ENCODE measurements around the gene ETFB.

Gene ETFB

DNA sequence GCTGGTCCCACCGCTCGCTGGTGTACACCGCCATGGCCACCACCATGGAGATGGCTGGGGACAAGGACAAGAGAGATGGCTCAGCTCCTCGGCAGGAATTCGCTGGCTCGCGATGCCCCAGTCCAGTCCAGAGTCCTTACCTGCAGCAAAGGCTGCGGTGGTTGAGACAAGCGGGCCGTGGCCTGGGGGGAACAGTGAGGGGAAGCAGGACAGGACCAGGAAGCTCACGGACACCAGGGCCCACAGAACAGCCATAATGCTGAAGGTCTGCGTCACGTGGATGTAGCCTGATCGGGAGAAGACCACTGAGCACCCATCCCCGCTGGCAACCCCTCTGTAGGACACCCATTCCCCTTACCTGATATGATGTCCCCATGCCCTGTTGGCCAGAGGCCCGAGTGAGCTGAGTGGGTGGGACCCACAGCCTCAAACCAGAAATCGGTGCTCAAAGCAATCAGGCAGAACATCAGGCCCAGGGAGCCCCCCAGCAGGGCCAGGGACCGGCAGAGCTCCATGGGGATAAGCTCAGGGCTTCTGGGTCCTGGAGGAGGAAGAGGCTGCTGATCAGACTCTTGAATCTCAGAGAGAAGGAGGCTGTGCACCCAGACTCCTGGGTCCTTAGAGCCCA is 5.9 kb upstream of the ETFB start:
- no peak for DNase-seq

DNA sequence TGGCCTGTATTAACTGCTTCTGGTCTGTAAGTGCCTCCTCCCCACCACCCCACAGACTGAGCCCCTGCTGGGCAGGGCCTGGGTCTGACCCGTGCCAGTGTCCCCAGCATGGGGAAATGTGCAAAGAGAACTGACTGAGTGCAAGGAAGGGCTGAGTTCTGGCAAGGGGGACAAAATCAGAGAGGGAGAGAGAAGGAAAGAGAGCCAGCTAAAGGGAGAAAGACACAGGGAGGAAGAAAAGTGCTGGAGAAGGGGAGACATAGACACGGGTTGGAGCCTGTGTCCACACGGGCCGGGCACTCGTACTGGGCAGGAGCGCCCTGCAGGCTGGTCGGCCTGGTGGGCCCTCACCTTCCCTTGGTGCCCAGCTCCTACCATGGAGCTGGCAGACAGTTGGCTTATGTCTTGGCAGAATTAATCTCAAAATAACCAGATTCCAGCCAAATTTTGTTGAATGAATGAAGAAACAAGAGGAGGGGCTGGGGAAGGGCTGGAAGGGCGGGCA is 5.0 kb upstream of the ETFB start:
- no peak for DNase-seq

DNA sequence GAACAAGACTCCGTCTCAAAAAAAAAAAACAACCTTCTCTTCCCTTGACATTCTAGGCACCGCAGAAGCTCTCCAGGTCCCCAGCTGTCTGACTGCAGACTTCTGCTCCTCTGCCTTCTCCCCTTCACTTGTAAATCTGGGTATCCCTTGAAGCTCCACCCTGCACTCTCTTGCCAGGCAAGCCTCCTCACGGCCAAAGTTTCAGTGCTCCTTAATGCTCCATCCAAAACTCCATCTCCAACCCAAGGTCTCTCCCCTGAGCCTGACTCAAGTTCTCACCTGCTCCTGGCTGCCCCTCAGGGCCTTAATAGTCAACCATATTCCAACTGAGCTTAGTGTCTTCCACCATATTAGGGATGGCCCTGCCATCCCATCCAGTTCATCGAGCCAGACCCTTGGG is 4.0 kb upstream of the ETFB start:
- DNase-seq = no peak

DNA sequence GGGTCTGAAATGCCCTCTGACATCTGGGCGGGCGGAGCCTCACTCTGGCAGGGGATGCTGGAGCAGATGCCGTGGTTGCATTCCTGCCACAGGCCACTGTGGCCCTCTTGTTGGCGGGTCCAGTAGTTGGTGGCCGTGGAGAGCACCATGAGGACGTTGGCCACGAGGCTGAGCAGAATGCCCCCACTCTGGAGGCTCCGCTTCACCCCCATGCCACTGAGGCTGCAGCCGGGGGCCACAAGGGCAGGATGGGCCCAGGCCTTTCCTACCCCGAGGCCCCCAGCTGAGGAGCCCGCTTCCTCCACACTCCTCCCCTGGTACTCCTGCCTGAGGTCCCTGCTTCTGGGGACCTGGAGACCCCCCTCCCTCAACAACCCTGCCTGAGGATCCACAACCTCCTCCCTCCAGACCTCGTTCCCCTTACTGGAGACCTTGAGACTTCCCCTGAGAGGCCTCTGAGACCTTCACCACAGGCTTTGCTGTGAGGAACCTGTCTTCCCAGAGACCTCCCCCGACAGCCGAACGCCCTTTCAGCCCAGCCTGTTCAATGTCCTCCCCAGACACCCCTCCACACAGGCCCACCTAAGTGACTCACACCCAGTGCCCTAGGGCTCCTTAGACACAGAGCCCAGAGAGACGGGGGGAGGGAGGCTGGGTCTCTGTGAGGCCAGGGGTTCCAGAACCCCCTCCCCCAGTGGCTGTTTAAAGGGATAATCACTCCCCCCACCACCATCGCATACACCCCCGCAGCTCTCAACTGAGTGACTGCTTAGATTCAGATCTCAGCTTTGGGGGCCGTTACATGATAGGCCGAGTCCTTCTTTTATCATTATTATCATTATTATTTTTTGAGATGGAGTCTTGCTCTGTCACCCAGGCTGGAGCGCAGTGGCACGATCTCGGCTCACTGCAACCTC is 2.4 kb upstream of the ETFB start, which contains the start of gene CLDND2:
Gene CLDND2 (minus strand): TSS at position 638 of the 917 bp plus-strand sequence. CDS start 426 bp downstream, at position 212.
- DNase-seq = peak; percentile 69

DNA sequence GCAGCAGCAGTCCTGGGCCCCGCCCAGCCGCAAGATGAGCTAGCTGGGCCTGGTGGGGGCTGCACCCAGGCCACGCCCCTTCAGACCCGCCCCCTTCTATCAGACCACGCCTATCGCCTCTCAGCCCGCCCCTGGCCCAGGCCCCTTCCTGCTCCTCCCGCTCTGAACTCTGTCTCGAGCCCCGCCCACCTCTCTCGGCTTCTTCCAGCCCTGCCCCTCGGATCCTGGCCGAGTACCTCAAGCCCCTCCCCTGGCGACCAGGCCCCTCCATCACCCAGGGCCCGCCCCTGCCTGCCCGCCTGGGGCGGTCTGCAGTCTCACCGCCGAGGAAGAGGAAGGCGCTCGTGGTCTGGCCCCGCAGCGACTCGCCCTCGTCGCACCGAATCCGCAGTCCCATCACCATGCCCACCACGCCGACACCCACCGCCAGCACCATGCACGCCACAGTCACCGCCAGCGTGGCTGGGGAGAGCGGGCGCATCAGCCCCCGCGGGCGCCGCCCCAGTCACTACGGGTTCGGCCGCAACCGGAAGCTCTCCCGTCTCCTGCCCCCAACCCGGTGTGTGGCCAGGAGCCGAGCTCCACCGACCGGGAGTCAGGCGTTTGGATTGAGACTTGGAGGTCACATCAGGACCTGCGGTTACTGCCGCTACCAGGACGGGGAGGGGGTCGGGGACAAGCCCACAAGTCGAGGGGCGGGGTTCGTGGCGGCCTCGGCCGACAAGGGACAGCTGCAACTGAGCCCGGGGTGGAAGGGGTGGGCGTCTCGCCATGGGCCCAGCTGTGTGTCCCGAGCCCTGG is 1.6 kb upstream of the ETFB start:
- DNase-seq = peak; percentile 99

DNA sequence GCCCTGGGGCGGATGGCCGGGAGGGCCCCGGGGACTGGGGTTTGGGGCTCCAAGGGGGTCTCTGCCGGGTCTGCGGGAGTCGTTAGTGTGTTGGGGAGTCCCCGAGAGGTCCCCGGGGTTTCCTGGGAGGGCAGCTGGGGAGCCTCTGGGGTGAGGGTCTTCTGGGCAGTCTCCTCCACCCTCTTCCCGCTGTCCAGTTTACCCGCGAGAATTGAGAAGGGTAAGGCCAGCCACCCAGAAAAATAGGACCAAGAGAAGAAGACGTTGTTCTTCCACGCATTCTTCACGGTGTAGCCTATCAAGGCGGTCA is 1.0 kb upstream of the ETFB start:
- DNase-seq = no peak

DNA sequence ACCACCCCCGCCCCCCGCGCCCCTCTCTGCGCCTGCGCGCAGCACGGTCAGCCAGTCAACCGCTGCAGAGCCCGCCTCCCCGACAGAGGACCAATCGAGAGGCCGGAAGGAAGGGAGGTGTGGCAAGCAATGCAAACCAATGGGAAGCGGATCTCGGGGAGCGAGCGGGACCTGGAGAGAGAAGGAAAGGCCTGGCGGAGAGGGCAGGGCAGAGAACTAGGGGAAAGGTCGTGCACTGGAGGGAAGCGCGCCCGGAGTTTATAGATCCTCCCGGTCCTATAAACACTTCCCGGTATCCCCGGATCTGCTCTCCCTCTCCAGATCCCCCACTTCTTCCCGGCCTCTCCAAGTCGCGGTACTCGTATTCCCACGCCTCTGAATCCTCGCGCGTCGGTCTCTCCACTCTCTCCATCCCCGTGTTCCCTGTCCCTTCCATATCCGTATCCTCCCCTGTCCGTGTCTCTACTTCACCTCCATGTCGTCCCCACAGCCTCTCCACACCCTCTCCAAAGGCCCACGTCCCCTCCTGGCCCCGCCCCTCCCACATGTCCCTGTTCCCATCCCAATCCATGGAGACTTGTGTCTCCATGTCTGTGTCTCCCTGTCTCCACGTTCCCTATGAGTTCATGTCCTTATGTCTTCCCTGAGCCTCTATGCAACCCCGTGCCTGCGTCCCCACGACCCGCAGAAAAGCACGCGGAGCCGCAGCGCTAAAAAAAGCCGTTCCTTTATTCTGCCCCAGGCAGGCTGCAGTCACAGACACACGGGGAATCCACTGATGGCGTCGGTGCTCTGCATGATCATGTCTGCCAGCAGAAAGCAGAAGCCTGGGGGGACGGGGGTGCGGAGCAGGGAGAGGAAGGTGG is 434 bp upstream of the ETFB start:
- DNase-seq = peak; percentile 97

DNA sequence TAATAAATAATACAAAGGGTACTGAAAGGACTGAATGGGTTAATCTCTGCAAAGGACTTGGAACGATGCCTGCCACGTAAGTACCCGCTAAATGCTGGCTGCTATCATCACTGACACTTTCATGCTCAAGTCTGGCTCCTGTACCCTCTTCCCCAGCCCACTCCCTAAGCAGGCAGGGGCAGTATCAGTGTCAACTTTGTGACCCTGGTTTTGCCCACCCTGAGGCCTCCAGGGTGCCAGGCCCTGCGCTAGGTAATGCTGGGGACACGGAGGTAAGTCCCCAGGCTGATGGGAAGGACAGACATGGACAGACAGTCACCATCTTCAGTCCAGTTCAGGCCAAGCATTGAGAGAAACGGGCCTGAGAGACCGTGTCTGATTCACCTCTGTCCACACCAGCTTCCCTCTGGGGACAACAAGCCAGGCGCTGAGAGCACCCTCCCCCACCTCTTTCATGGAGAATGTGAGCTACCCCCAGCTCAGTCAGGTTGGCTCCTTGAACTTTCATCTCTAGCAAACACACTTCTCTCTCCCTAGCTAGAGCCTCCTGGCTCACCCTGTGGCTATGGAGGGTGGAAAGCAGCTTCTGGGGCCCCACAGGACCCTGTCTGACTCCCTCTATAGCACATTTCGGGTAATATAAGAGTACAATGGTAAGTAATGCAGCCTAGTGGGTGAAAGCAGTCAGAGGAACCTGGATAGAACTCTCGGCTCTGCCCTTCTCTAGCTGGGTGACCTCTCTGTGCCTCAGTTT is 800 bp downstream of the ETFB start:
- no peak for DNase-seq

DNA sequence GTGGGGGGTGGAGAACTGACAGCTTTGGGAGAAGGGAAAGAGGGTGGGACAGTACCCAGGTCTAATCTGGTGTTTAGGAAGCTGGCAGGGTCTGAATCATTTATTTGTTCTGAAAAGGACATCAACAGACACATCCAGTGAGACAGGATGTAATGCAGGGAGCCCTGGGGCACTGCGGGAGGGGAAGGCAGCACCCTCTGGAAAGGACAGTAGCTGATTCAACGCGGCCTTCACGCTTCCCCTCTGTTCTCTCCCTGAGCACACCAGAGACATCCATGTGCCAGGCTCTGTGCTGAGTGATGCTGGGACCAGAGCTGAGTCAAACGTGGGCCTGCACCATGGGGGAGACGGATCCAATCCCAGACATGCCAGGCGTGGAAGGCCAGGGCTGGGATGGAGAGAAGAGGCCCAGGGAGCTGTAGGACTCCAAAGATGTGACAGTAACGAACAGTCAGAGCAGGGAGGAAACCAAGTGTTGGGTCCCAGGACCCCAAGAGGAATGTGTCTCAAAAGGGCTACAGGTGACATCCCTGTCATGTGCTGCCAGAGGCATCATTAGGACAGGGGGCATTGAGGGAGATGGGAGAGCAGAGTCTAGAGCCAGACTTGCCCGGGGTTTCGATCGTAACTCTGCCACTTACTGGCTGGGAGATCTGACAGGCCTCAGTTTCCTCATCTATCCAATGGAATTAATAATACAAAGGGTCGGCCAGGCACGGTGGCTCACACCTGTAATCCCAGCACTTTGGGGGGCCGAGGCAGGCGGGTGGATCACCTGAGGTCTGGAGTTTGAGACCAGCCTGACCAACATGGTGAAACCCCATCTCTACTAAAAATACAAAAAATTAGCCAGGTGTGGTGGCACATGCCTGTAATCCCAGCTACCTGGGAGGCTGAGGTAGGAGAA is 1.7 kb downstream of the ETFB start:
- DNase-seq = no peak

DNA sequence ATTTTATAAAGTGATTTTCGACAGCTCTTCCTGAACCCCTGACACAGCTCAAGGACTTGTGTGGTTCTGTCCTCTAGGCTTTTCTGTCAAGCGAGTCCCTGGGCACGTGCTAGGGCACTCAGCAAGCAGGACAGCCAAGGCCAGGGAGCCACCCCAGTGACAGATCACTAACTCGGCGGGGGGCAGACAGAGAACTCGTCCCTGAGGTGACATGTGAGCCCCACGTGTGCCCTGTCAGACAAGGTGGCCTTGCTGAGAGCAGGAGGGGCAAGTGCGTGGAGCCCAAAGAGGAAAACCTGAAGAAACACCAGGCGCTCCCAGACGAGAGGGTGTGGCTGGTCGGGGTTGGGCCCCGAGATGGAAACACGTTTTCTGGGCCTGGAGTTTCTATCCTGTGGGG is 4.9 kb downstream of the ETFB start:
- DNase-seq = no peak

DNA sequence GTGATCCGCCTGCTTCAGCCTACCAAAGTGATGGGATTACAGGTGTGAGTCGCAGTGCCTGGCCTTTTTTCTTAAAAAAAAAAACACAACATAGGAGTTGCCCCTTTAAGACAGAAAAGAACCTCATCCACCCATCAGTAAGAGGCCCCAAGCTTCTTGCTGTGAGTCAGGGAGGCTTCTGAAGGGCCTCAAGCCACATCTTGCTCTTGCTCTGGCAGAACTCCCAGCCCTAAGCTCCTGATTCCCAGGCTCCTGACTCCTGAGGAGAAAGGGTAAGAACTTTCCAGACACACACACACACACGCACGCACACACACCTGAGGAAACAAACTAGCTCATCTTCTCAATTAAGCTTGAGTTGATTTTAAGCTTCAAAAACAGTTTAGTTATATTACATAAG is 6.9 kb downstream of the ETFB start:
- DNase-seq = no peak

DNA sequence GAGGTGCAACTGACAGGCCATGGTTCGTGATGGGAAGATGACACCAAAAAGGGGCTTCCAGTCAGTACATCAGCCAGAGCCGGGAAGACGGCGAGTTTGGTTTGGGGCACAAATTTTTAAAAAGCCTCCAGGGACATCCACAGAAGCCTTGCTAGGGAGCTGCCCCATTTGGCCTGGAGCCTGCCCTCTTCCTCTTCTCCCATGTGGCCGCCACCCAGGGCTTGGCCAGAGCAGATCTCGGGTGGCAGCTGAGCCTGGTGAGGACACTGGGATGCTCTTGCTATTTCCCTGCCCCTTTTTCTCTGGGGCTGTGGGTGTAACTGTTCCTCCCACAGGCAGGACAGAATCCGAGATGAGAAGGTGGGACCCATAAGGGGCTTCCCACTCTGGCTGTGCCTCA is 8.2 kb downstream of the ETFB start:
- no peak for DNase-seq

DNA sequence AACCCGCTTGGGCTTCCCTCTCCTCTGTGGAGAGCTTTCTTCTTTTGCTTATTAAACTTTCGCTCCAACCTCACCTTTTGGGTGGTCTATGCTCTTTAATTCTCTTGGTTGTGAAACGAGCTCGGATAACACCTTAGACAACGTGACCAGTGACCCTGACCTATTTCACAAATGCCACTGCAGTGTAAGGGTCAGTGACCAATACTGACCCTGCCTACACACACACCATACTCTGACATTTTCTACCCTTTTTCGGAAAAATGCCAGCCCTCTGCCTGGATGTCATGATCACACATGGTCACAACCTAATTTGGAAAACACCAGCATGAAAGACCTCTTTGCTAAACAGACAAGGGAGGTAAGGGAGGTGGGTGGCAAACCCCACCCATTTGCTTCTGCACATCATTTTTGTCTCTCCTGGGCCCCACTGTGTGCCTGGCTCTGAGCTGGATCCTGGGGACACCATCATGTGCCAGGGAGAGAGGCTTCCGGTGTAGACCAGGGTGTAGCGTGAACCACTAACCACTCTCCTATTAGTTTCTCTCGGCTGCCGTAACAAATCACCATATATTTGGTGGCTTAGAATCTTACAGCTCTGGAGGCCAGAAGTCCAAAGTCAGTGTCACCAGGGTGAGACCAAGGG is 9.9 kb downstream of the ETFB start:
- DNase-seq = no peak

DNA sequence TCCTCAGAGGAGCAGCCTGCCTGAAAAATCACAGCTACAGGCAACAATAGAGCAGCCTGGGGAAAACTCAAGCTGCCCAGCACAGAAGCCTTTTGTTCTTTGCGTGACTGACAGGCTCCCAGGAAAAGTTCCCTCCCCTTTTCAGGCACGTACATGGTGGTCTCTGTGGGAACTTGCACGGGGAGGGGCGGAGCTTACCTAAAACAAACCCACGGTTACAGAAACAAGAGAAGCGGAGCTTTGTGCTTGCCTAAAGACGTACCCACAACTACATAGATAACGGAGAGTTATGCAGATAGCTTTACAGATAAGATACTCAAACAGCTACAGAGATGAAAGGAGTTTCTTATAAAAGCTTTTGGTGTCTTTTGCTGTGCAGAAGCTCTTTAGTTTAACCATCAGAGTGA is 11.4 kb downstream of the ETFB start:
- DNase-seq = no peak

DNA sequence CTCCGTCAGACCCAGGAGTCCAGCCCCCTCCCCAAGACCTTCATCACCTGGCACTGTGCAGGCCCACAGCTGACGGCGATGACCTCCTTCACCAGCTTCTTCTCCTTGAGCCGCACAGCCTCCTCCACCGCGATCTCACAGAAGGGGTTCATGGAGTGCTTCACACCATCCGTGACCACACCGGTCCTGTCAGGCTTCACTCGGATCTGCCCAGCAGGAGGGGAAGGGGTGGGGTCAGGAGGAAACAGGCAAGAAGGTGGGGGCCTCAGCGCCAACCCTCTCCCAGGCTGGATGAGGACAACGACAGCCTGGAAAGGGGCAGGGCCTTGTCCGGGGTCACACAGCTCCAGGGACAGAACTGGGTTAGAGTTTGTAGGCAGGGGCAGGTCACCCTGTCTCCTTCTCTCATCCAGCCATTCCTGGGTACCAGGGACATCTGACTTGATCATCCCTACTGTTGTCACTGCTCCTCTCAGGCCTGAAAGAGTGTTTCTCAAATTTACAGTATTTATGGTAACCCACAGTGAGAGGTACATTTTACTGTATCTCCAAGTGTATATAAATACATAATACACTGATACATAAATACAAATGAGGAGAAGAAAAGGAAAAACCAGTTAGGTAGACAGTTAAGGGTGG is 12.0 kb downstream of the ETFB start:
- DNase-seq = no peak

DNA sequence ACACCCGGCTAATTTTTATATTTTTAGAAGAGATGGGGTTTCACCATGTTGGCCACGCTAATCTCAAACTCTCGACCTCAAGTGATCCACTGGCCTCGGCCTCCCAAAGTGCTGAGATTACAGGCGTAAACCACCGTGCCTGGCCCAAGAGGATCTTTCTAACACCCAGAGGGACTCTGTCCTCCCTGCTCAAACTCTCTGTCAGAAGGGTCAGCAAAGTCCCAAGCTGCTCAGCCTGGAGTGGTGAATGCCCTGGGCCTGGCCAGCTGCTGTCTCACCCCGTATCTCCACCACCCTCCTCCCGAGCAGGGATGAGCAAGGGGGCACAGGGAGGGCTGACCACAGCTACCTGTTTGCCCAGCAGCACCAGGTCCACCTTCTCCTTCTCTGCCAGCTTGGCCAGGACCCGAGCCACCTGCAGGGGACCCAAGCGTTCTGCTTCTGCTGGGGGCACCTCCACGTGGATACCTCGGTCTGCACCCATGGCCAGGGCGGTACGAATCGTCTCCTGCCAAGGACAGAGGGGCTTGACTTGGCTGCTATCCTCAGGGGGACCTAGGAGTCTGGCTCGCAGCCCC is 13.3 kb downstream of the ETFB start:
- no peak for DNase-seq

DNA sequence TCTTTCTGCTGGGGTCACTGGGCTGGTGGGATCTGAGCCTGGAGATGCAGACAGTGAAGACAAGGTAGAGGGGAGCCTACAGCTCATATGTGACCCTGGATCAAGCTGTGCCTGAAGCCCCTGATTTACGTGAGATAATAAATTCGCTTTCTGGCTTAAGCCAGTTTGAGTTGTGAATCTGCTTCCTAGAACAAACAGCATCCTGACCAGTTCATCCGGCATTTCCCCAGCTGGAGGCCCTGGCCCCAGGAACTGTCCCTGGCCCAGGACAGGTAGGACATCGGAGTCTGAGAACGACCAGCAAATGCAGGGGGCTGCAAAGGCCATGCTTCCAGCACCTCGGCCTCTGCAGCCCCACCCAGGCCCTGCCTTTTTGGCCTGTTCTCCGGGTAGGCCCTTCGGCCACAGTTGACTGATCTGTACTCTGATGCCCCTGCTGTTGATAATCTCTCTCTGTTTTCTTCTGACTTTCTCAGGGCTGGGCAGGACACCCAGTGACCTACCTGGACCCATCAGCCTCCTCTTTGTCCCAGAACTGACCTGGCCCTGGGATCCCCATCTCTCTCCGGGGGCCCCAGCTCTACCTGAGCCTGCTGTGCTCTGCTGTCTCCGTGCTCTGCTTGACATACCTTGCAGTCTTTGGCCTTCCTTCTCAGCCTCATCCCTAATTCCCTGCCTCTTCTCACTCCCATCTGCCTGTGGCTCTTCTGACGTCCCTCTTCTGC is 14.8 kb downstream of the ETFB start:
- DNase-seq = no peak

DNA sequence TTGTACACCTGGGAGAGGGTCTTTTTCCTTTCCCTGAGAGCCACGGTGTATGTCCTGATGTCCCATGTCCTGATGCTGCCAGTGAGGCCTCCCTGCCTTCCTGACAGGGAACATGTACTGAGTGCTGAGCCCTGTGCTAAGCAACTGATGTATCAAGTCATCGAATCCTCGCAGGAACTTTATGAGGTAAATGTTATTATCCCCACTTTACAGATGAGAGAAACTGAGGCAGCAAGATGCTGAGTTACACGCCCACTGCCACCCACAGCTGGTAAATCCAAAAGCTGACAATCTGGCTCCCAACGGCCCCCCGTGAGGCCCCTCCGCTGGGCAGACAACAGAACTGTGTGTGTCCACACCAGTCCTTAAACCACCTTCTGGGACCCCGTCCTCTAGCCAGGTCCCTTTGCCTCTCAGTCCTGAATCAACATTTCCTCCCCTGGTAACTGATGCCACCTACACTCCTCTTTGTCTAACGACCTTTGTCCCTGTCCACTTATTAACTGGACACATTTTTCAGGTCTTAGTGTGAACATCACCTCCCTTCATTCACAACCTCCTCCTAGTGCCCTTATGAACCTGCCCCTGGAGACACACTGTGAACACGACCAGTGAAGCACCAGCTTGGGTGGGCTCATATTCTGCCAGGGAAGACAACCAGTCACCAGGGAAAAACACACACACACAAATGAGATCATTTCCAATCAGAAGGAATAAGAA is 18.8 kb downstream of the ETFB start:
- DNase-seq = no peak

Data from GDM1 (cell line).